ENCODE measurements around the gene AMDHD2.

- no peak for TF ChIP-seq EZH2 (IDR thresholded peaks at IDR 0.05; ENCODE audit: insufficient read depth, poor library complexity, severe bottlenecking)
- no peak for TF ChIP-seq EZH2phosphoT487 (IDR thresholded peaks at IDR 0.05; ENCODE audit: insufficient read depth, low read depth)
Measured at GRCh38 chr16:2473999-2474876, 45.9 kb upstream of the AMDHD2 start.

Measured in GM23248 (cell line).